GM12878 (cell line): ENCODE measurements around the gene EIF4H. TPM values are rescaled to one million over a fixed set of nuclear protein-coding genes. Genes with fewer than 3 reads are reported as not detected.
A peak's percentile ranks its signal among the peaks of the same experiment; 100 is the strongest.

ENCODE experiments used
- ATAC-seq: fragments of 200-7000 bp; cut with Tn5 transposase; 3 replicates; pipeline ENCODE4 v1.9.1; 2020; ENCODE audit warnings: mild to moderate bottlenecking, moderate library complexity
- BruUV-seq: library from RNA; stranded (reverse); fragments of 400-500 nt; replicated peaks from 2 replicates; lab custom pipeline; 2021; lab: Mats Ljungman, UMichigan
- CTCF ChIA-PET: fragments of 300-600 bp; sonication (Branson Sonifier 250); formaldehyde crosslinking; extraction: SDS; loops from one replicate; lab custom pipeline; 2021; ENCODE audit warnings: inconsistent platforms; lab: Yijun Ruan, JAX
- POLR2A ChIA-PET: fragments of 350-600 bp; formaldehyde crosslinking; extraction: SDS; loops from one replicate; lab custom pipeline; 2021; ENCODE audit warnings: inconsistent platforms; lab: Charles Lee
- RAD21 ChIA-PET: fragments of 300-600 bp; sonication (Branson Sonifier 250); formaldehyde crosslinking; loops from one replicate; lab custom pipeline; 2023; ENCODE audit warnings: antibody characterized with exemption; ENCODE audit not compliant: unreplicated experiment; lab: Charles Lee
- SMC1A ChIA-PET: fragments of 300-600 bp; sonication (Branson Sonifier 250); formaldehyde crosslinking; loops from one replicate; lab custom pipeline; 2023; ENCODE audit not compliant: unreplicated experiment, uncharacterized antibody; lab: Charles Lee
- DNase-seq: peaks from one replicate; pipeline ENCODE4 v3.0.0-alpha.2; 2011; ENCODE audit warnings: low read depth, low spot score
- FAIRE-seq: peaks from 3 replicates; lab custom pipeline; 2011; peaks lifted over from hg19 to GRCh38; lab: Jason Lieb, UNC
- H2AFZ ChIP-seq: 2 replicates; pipeline ENCODE4 v1.6.0; 2011; ENCODE audit warnings: low read depth, low read length, control low read depth; ENCODE audit not compliant: control insufficient read depth
- H3K27ac ChIP-seq: 2 replicates; pipeline ENCODE4 v1.5.1; 2011; ENCODE audit warnings: control low read depth; ENCODE audit not compliant: control insufficient read depth, insufficient read depth
- H3K27me3 ChIP-seq, 2 experiments: replicated peaks in 1 of 2; 2 replicates each; pipeline versions ENCODE4 v1.6.0 to v1.6.1; 2011; ENCODE audit warnings: low read length in 1 of 2; ENCODE audit not compliant: control insufficient read depth in 2 of 2, insufficient read depth in 2 of 2
- H3K36me3 ChIP-seq, 2 experiments: 2 replicates each; pipeline ENCODE4 v1.5.1; 2011; ENCODE audit warnings: low read length in 1 of 2; ENCODE audit not compliant: control insufficient read depth in 2 of 2, insufficient read depth in 2 of 2
- H3K4me1 ChIP-seq: 2 replicates; pipeline ENCODE4 v1.6.1; 2011; ENCODE audit warnings: mild to moderate bottlenecking, low read length, moderate library complexity, mixed read lengths; ENCODE audit not compliant: control insufficient read depth, insufficient read depth
- H3K4me2 ChIP-seq: 2 replicates; pipeline ENCODE4 v1.6.0; 2011; ENCODE audit warnings: control low read depth; ENCODE audit not compliant: control insufficient read depth, insufficient read depth
- H3K4me3 ChIP-seq: fragments of 200-600 bp; sonication (generic); 2 replicates; pipeline ENCODE4 v1.5.1; 2016
- H3K79me2 ChIP-seq: 2 replicates; pipeline ENCODE4 v1.6.0; 2011; ENCODE audit warnings: low read length; ENCODE audit not compliant: control insufficient read depth, insufficient read depth
- H3K9ac ChIP-seq: 2 replicates; pipeline ENCODE4 v1.8.0; 2011; ENCODE audit warnings: low read length, control low read depth, mixed read lengths; ENCODE audit not compliant: control insufficient read depth, insufficient read depth
- H3K9me3 ChIP-seq: replicated peaks from 3 replicates; pipeline ENCODE4 v1.5.1; 2011; ENCODE audit warnings: mild to moderate bottlenecking, low read length; ENCODE audit not compliant: control insufficient read depth, insufficient read depth
- H4K20me1 ChIP-seq: 2 replicates; pipeline ENCODE4 v1.6.0; 2011; ENCODE audit not compliant: control insufficient read depth, insufficient read depth
- CREB1 ChIP-seq: IDR thresholded peaks from 2 replicates; pipeline ENCODE4 v1.6.1; 2012; ENCODE audit warnings: low read depth, mild to moderate bottlenecking, inconsistent platforms
- CTCF ChIP-seq, 3 experiments: IDR thresholded peaks in 2 of 3; conservative IDR thresholded peaks in 1 of 3; 2 replicates each; pipeline ENCODE4 v1.5.1; 2011; ENCODE audit warnings: low read depth in 3 of 3, low read length in 3 of 3, mild to moderate bottlenecking in 3 of 3, control low read depth in 2 of 3, moderate library complexity in 2 of 3, inconsistent platforms in 1 of 3, mixed read lengths in 1 of 3; ENCODE audit not compliant: control insufficient read depth in 2 of 3, insufficient read depth in 1 of 3; ENCODE audit errors: extremely low read depth in 1 of 3
- RAD21 ChIP-seq: IDR thresholded peaks from 2 replicates; pipeline ENCODE4 v1.6.1; 2011; ENCODE audit warnings: mild to moderate bottlenecking, low read depth, low read length, moderate library complexity; ENCODE audit not compliant: insufficient read depth
- RAD51 ChIP-seq: fragments of 450-650 bp; IDR thresholded peaks from 2 replicates; pipeline ENCODE4 v1.6.1; 2016; ENCODE audit warnings: moderate library complexity, mild to moderate bottlenecking, inconsistent platforms
- RFX5 ChIP-seq: IDR thresholded peaks from 2 replicates; pipeline ENCODE4 v1.6.1; 2011; ENCODE audit warnings: low read depth, low read length, improper control_type of control experiment
- SMC3 ChIP-seq: IDR thresholded peaks from 2 replicates; pipeline ENCODE4 v1.6.1; 2011; ENCODE audit warnings: low read length, improper control_type of control experiment, borderline replicate concordance
- TCF12 ChIP-seq: IDR thresholded peaks from 2 replicates; pipeline ENCODE4 v1.6.1; 2011; ENCODE audit warnings: low read depth, mild to moderate bottlenecking, low read length
- WGBS: methylation state at CpG from one replicate; pipeline ENCODE4 v1.1.6; 2016; ENCODE audit warnings: low lambda C conversion rate; ENCODE audit not compliant: insufficient replicate concordance, insufficient coverage; ENCODE audit errors: missing lambda C conversion rate; 5-methylcytosine and 5-hydroxymethylcytosine counted together
- in situ Hi-C: fragments of 300-500 bp; cut with MboI; formaldehyde crosslinking; loops from 9 replicates; pipeline ENCODE4 v1.14.3; 2018; ENCODE audit warnings: mixed read lengths
- intact Hi-C: fragments of 100-400 bp; cut with micrococcal nuclease; formaldehyde crosslinking; loops from one replicate; pipeline ENCODE4 v1.14.2; 2022; ENCODE audit not compliant: unreplicated experiment
- polyA plus RNA-seq, 11 experiments: library from polyadenylated mRNA; depleted of rRNA in 4 of 11; unstranded in 6 of 11; stranded (reverse) in 5 of 11; fragments of >200 nt; fragmentation: Nextera tagmentation in 4 of 11; fragmentation: Illumina TruSeq in 1 of 11; extraction: Ambion mirVana in 4 of 11; extraction: Trizol in 1 of 11; gene quantifications; 1 replicate in 1 of 11; 2 replicates in 10 of 11; pipeline versions ENCODE4 v1.2.1 to v1.2.3, GENCODE V29; 2011 to 2016; ENCODE audit warnings: inconsistent platforms in 2 of 11, missing spikeins in 2 of 11, low read depth in 1 of 11
- total RNA-seq, 4 experiments: library from RNA; depleted of rRNA in 3 of 4; stranded (reverse); fragments of >200 nt in 3 of 4; fragmentation: Illumina TruSeq in 1 of 4; extraction: Trizol in 1 of 4; gene quantifications; 2 replicates each; pipeline versions ENCODE4 v1.2.1 to v1.2.3, GENCODE V29; 2013 to 2021

EIF4H gene
- total and polyA plus RNA-seq, 10 of the 15 experiments (the other 5 are each of a cell fraction or from before 2014, with no cell fraction given), result 9.9 to 443 (median 258) TPM

- in situ Hi-C loops, result no loop called here
- peaks cover 98% of the 10 kb centered on the region for H3K79me2 ChIP-seq
- H3K4me2 ChIP-seq, result no peak overlapping the region
- H3K36me3 ChIP-seq, result peaks cover 13 to 14% of the 10 kb centered on the region in 2 experiments
- H3K4me3 ChIP-seq, result no peak overlapping the region
- H3K4me1 ChIP-seq, result no peaks in the 10 kb centered on the region
- ATAC-seq, result peak; percentile 76
- TF ChIP-seq SMC3 (peak; percentile 44; the same call in 1 of the 2 replicates), CTCF (IDR thresholded peaks at IDR 0.05 in 2 of 3, conservative IDR thresholded peaks at IDR 0.05 in 1 of 3; ENCODE audit: control insufficient read depth in 2 of 3, extremely low read depth in 1 of 3, insufficient read depth in 1 of 3, low read depth in 3 of 3, low read length in 3 of 3) (peak; percentile 35 to 55 (median 44)), TCF12 (no peak), RAD21 (peak; percentile 44), RFX5 (no peak), CREB1 (0 out of 2 replicates have a peak, but pooled peaks have one; percentile 21), RAD51 (no peak)
- TF ChIP-seq, all 136 proteins: peak for 4
- no peak overlapping the region for H3K9ac ChIP-seq
- no peak for FAIRE-seq
- H3K27me3 ChIP-seq, result no peaks in the 10 kb centered on the region
- ChIA-PET POLR2A (interaction anchor here (0.5 to 1.0 kb wide), 4 partner anchors 8 to 106 kb away, joined by 3 to 8 read pairs (median 4); no protein-coding TSS in a partner anchor), RAD21 (interaction anchor here (0.6 to 2.8 kb wide), 10 partner anchors 9 to 218 kb away, joined by 3 to 20 read pairs (median 4); partner anchors contain the start of genes EIF4H and LIMK1), SMC1A (interaction anchor here (0.8 to 1.8 kb wide), 9 partner anchors 8 to 217 kb away, joined by 3 to 10 read pairs (median 4); no protein-coding TSS in a partner anchor), CTCF (interaction anchor here (0.6 to 3.2 kb wide), 22 partner anchors 7 to 217 kb away, joined by 3 to 51 read pairs (median 4); partner anchors contain the start of gene EIF4H)
- DNase-seq, result no peak
- H2AFZ ChIP-seq, result no peak overlapping the region
- 32% methylated on average over 7 of the region's 7 CpGs for WGBS
- no peak overlapping the region for H3K27ac ChIP-seq
- H4K20me1 ChIP-seq, result peaks cover 24% of the 10 kb centered on the region
- no peaks in the 10 kb centered on the region for H3K9me3 ChIP-seq
- intact Hi-C loops, result loop anchor here (5.0 kb wide), 1 partner anchor 117 kb away; no protein-coding TSS in a partner anchor
- BruUV-seq, result no TSS peak
These were observed 9.7 kb downstream of the EIF4H start for GRCh38 chr7:74183653-74184450.
